Measurements from ENCODE around the gene GAGE12D.
"Not testable (repeated sequence)": the region's sequence is repeated elsewhere in the genome, so short reads cannot be mapped to it uniquely, and the experiment has no call there.

GAGE12D gene, protein sequence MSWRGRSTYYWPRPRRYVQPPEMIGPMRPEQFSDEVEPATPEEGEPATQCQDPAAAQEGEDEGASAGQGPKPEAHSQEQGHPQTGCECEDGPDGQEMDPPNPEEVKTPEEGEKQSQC

DNA sequence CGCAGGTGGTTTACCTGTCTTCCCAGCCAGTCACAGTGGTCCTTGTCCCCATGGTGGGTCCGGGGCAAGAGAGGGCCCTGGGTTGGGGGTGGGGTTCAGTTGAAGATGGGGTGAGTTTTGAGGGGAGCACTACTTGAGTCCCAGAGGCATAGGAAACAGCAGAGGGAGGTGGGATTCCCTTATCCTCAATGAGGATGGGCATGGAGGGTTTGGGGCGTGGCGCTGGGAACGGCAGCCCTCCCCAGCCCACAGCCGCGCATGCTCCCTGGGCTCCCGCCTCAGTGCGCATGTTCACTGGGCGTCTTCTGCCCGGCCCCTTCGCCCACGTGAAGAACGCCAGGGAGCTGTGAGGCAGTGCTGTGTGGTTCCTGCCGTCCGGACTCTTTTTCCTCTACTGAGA is at the start of gene GAGE12D:
Gene GAGE12D, plus strand, starts transcription at position 301 of the 400 bp plus-strand sequence. CDS start 1,155 bp downstream, outside the sequence.
- not testable (repeated sequence) for DNase-seq (ENCODE audit: low spot score)

DNA sequence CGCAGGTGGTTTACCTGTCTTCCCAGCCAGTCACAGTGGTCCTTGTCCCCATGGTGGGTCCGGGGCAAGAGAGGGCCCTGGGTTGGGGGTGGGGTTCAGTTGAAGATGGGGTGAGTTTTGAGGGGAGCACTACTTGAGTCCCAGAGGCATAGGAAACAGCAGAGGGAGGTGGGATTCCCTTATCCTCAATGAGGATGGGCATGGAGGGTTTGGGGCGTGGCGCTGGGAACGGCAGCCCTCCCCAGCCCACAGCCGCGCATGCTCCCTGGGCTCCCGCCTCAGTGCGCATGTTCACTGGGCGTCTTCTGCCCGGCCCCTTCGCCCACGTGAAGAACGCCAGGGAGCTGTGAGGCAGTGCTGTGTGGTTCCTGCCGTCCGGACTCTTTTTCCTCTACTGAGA is 9.7 kb upstream of the GAGE12D start, which contains the start of gene GAGE12C:
Gene GAGE12C, plus strand, starts transcription at position 301 of the 400 bp plus-strand sequence. CDS start 1,155 bp downstream, outside the sequence.
- DNase-seq (ENCODE audit: low spot score): not testable (repeated sequence)

DNA sequence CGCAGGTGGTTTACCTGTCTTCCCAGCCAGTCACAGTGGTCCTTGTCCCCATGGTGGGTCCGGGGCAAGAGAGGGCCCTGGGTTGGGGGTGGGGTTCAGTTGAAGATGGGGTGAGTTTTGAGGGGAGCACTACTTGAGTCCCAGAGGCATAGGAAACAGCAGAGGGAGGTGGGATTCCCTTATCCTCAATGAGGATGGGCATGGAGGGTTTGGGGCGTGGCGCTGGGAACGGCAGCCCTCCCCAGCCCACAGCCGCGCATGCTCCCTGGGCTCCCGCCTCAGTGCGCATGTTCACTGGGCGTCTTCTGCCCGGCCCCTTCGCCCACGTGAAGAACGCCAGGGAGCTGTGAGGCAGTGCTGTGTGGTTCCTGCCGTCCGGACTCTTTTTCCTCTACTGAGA is 9.5 kb downstream of the GAGE12D start, which contains the start of gene GAGE12E:
Gene GAGE12E, plus strand, starts transcription at position 301 of the 400 bp plus-strand sequence. CDS start 1,155 bp downstream, outside the sequence.
- DNase-seq (ENCODE audit: low spot score): not testable (repeated sequence)

DNA sequence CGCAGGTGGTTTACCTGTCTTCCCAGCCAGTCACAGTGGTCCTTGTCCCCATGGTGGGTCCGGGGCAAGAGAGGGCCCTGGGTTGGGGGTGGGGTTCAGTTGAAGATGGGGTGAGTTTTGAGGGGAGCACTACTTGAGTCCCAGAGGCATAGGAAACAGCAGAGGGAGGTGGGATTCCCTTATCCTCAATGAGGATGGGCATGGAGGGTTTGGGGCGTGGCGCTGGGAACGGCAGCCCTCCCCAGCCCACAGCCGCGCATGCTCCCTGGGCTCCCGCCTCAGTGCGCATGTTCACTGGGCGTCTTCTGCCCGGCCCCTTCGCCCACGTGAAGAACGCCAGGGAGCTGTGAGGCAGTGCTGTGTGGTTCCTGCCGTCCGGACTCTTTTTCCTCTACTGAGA is 19.0 kb downstream of the GAGE12D start, which contains the start of gene GAGE12F:
Gene GAGE12F, plus strand, starts transcription at position 301 of the 400 bp plus-strand sequence. CDS start 1,155 bp downstream, outside the sequence.
- DNase-seq (ENCODE audit: low spot score): not testable (repeated sequence)

DNA sequence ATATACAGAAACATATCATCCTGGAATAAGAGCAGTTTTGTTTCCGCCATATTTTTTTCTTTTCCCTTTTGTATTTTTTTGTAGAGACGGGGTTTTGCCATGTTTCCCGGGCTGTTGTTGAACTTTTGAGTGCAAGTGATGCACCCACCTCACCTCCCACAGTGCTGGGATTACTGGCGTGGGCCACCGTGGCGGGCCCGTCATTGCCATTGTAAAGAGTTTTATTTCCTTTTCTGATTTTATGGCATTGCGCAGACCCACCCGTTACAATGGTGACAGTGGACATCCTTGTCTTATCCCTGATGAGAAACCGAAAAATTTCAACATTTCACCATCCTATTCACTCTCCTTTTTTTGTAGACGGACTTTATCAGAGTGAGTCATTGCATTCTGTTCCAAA is 27.2 kb downstream of the GAGE12D start:
- not testable (repeated sequence) for DNase-seq (ENCODE audit: low spot score)

DNA sequence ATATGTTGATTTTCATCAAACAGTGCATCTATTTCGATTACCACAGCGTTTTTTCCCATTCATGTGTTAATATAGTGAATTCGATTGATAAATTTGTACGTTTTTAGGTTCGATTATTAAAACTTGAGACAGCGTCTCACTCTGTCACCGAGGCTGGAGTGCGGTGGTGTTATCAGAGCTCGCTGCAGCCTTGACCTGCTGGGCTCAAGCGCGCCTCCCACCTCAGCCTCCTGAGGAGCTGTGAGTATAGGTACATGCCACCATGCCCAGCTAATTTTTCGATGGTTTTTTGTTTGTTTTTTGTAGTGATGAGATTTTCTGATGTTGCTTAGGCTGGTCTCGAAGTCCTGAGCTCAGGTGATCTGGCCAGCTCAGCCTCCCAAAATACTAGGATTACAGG is 27.6 kb downstream of the GAGE12D start:
- not testable (repeated sequence) for DNase-seq (ENCODE audit: low spot score)

DNA sequence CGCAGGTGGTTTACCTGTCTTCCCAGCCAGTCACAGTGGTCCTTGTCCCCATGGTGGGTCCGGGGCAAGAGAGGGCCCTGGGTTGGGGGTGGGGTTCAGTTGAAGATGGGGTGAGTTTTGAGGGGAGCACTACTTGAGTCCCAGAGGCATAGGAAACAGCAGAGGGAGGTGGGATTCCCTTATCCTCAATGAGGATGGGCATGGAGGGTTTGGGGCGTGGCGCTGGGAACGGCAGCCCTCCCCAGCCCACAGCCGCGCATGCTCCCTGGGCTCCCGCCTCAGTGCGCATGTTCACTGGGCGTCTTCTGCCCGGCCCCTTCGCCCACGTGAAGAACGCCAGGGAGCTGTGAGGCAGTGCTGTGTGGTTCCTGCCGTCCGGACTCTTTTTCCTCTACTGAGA is 28.6 kb downstream of the GAGE12D start, which contains the start of gene GAGE12G:
Gene GAGE12G, plus strand, starts transcription at position 301 of the 400 bp plus-strand sequence. CDS start 1,155 bp downstream, outside the sequence.
- DNase-seq (ENCODE audit: low spot score): not testable (repeated sequence)

DNA sequence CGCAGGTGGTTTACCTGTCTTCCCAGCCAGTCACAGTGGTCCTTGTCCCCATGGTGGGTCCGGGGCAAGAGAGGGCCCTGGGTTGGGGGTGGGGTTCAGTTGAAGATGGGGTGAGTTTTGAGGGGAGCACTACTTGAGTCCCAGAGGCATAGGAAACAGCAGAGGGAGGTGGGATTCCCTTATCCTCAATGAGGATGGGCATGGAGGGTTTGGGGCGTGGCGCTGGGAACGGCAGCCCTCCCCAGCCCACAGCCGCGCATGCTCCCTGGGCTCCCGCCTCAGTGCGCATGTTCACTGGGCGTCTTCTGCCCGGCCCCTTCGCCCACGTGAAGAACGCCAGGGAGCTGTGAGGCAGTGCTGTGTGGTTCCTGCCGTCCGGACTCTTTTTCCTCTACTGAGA is 38.1 kb downstream of the GAGE12D start, which contains the start of gene GAGE12H:
Gene GAGE12H, plus strand, starts transcription at position 301 of the 400 bp plus-strand sequence. CDS start 1,155 bp downstream, outside the sequence.
- not testable (repeated sequence) for DNase-seq (ENCODE audit: low spot score)

DNA sequence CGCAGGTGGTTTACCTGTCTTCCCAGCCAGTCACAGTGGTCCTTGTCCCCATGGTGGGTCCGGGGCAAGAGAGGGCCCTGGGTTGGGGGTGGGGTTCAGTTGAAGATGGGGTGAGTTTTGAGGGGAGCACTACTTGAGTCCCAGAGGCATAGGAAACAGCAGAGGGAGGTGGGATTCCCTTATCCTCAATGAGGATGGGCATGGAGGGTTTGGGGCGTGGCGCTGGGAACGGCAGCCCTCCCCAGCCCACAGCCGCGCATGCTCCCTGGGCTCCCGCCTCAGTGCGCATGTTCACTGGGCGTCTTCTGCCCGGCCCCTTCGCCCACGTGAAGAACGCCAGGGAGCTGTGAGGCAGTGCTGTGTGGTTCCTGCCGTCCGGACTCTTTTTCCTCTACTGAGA is 47.7 kb downstream of the GAGE12D start, which contains the start of gene GAGE2A:
Gene GAGE2A, plus strand, starts transcription at position 301 of the 400 bp plus-strand sequence. CDS start 1,155 bp downstream, outside the sequence.
- DNase-seq (ENCODE audit: low spot score): not testable (repeated sequence)

DNA sequence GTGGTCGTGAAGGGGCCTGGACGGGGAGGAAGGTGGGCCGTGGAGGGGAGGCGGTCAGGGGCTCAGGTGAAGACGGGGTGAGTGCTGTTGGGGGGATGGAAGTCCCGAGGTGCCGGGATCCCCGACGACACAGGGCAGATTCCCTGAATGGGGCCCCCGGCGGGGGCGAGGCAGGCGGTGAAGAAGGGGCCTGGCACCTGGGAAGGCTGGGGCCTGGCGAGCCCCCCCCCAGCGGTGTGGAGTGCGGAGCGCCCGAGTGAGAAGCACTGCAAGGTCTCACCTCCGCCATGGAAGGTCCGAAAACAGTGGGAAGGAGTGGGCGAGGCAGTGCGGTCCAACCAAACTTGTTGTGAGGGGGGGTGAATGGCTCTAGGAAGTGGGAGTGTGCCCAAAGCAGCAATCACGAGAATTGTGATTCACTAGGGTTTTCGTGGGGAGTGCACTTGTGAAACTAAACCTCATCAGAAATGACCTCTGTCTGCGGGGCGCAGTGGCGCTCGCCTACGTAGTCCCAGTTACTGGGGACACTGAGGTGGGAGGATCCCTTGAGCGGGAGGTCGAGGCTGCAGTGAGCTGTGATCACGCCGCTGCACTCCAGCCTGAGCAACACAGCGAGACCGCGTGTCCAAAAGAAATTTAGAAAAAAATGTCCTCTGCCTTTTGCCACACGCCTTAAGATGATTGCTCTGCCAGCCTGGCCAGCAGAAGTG is 48.4 kb downstream of the GAGE12D start:
- not testable (repeated sequence) for DNase-seq (ENCODE audit: low spot score)

DNA sequence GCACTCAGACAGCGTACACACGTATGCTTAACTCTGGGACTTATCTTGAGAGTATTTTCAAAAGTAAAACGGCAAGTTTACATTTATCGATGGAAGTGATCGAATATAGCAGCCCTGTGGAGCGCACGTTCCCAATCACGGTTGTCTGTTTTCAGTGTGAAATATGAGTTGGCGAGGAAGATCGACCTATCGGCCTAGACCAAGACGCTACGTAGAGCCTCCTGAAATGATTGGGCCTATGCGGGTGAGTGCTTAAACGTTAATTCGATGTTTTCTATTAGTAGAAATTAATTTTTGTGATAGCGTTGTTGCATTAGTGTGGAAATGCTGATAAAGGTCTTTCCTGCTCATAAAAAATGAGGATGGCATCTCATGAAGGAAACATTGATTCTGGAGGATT is 49.0 kb downstream of the GAGE12D start:
- not testable (repeated sequence) for DNase-seq (ENCODE audit: low spot score)

Measured in Ammon's horn (tissue), 1 donor.